ENCODE results near the gene SLC30A1.
"Not testable (repeated sequence)": the region's sequence is repeated elsewhere in the genome, so short reads cannot be mapped to it uniquely, and the experiment has no call there.

The SLC30A1 gene

GRCh38 chr1:211576717-211577116 lies 2.2 kb downstream of the SLC30A1 start:
- H4K20me1 ChIP-seq (ENCODE audit: insufficient read depth, low read length) = no peaks in the 10 kb centered on the region
- H3F3A ChIP-seq (ENCODE audit: insufficient read depth, low read length) = no peaks in the 10 kb centered on the region
- H3K9ac ChIP-seq (ENCODE audit: low read length) = no peak overlapping the region
- H3K4me3 ChIP-seq (ENCODE audit: low read depth, low read length, poor library complexity, severe bottlenecking) = no peak overlapping the region
- no peak overlapping the region for H3K27ac ChIP-seq (ENCODE audit: low read depth, low read length, poor library complexity, severe bottlenecking)
- H3K27me3 ChIP-seq (ENCODE audit: insufficient read depth, low read length) = no peaks in the 10 kb centered on the region
- no peak overlapping the region for H2AFZ ChIP-seq (ENCODE audit: low read length)
- no peak for TF ChIP-seq EZH2 (IDR thresholded peaks at IDR 0.05; ENCODE audit: borderline replicate concordance, low read length)
- no peak for TF ChIP-seq CTCF (IDR thresholded peaks at IDR 0.05; ENCODE audit: low read length)
- H3K9me2 ChIP-seq (ENCODE audit: low read depth, low read length) = no peaks in the 10 kb centered on the region
- H3K9me3 ChIP-seq (ENCODE audit: low read length) = no peaks in the 10 kb centered on the region
- H3K4me1 ChIP-seq (ENCODE audit: insufficient read depth, low read length, severe bottlenecking) = peaks cover 26% of the 10 kb centered on the region
- peak overlapping the region; percentile 97; the same call in 1 of the 2 replicates for H3K4me2 ChIP-seq (ENCODE audit: low read length)
- H3K79me2 ChIP-seq (ENCODE audit: insufficient read depth, low read length) = no peaks in the 10 kb centered on the region
- H3K36me3 ChIP-seq (ENCODE audit: insufficient read depth, low read length) = peaks cover 4% of the 10 kb centered on the region; the same call in 1 of the 2 replicates

DNA sequence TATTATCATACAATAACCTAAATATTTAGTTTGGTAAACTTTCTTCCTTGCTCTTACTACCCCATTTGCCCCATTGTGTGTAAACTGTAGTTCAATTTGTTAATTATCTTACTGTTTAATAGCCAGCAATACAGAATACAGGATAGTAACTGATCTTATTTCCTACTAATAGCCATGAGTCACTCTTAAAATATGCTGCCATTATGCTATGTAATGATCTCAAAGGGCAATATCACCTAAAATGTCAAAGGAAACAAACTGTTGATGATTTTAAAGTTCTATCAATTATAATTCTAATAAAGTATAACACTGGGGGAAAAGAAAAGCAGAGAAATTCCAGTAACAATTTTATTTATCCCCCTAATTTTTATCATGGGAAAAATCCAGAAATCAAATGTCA lies 4.3 kb downstream of the SLC30A1 start:
- Histone ChIP-seq H3K9ac (ENCODE audit: low read length) (no peak overlapping the region), H3K27me3 (ENCODE audit: insufficient read depth, low read length) (no peaks in the 10 kb centered on the region), H2AFZ (ENCODE audit: low read length) (no peak overlapping the region), H3K27ac (ENCODE audit: low read depth, low read length, poor library complexity, severe bottlenecking) (no peak overlapping the region), H3K4me1 (ENCODE audit: insufficient read depth, low read length, severe bottlenecking) (peaks cover 19% of the 10 kb centered on the region), H3K9me2 (ENCODE audit: low read depth, low read length) (no peaks in the 10 kb centered on the region), H3F3A (ENCODE audit: insufficient read depth, low read length) (no peaks in the 10 kb centered on the region), H3K4me2 (ENCODE audit: low read length) (no peak overlapping the region), H3K79me2 (ENCODE audit: insufficient read depth, low read length) (no peaks in the 10 kb centered on the region), H3K9me3 (ENCODE audit: low read length) (no peaks in the 10 kb centered on the region), H4K20me1 (ENCODE audit: insufficient read depth, low read length) (no peaks in the 10 kb centered on the region), H3K36me3 (ENCODE audit: insufficient read depth, low read length) (peaks cover 4% of the 10 kb centered on the region; the same call in 1 of the 2 replicates), H3K4me3 (ENCODE audit: low read depth, low read length, poor library complexity, severe bottlenecking) (no peak overlapping the region)
- TF ChIP-seq CTCF (IDR thresholded peaks at IDR 0.05; ENCODE audit: low read length) (no peak), EZH2 (IDR thresholded peaks at IDR 0.05; ENCODE audit: borderline replicate concordance, low read length) (no peak)

GRCh38 chr1:211571998-211572397 lies 7.0 kb downstream of the SLC30A1 start:
- no peak overlapping the region for H2AFZ ChIP-seq (ENCODE audit: low read length)
- H3F3A ChIP-seq (ENCODE audit: insufficient read depth, low read length) = no peaks in the 10 kb centered on the region
- no peak overlapping the region for H3K9ac ChIP-seq (ENCODE audit: low read length)
- TF ChIP-seq EZH2 (IDR thresholded peaks at IDR 0.05; ENCODE audit: borderline replicate concordance, low read length) (no peak), CTCF (IDR thresholded peaks at IDR 0.05; ENCODE audit: low read length) (no peak)
- no peak overlapping the region for H3K27ac ChIP-seq (ENCODE audit: low read depth, low read length, poor library complexity, severe bottlenecking)
- no peaks in the 10 kb centered on the region for H3K9me2 ChIP-seq (ENCODE audit: low read depth, low read length)
- H3K79me2 ChIP-seq (ENCODE audit: insufficient read depth, low read length) = no peaks in the 10 kb centered on the region
- no peaks in the 10 kb centered on the region for H3K27me3 ChIP-seq (ENCODE audit: insufficient read depth, low read length)
- H3K4me3 ChIP-seq (ENCODE audit: low read depth, low read length, poor library complexity, severe bottlenecking) = no peak overlapping the region
- peaks cover 4% of the 10 kb centered on the region; the same call in 1 of the 2 replicates for H3K36me3 ChIP-seq (ENCODE audit: insufficient read depth, low read length)
- H4K20me1 ChIP-seq (ENCODE audit: insufficient read depth, low read length) = no peaks in the 10 kb centered on the region
- H3K4me2 ChIP-seq (ENCODE audit: low read length) = no peak overlapping the region
- H3K9me3 ChIP-seq (ENCODE audit: low read length) = no peaks in the 10 kb centered on the region
- peaks cover 5% of the 10 kb centered on the region for H3K4me1 ChIP-seq (ENCODE audit: insufficient read depth, low read length, severe bottlenecking)

- not testable (repeated sequence) for H3K4me1 ChIP-seq (ENCODE audit: insufficient read depth, low read length, severe bottlenecking); H3K36me3 ChIP-seq (ENCODE audit: insufficient read depth, low read length); H3K27me3 ChIP-seq (ENCODE audit: insufficient read depth, low read length); H3K9me3 ChIP-seq (ENCODE audit: low read length); H3K79me2 ChIP-seq (ENCODE audit: insufficient read depth, low read length); H3K27ac ChIP-seq (ENCODE audit: low read depth, low read length, poor library complexity, severe bottlenecking); H3K9ac ChIP-seq (ENCODE audit: low read length); H2AFZ ChIP-seq (ENCODE audit: low read length); H3K9me2 ChIP-seq (ENCODE audit: low read depth, low read length); H3K4me2 ChIP-seq (ENCODE audit: low read length); H4K20me1 ChIP-seq (ENCODE audit: insufficient read depth, low read length); H3K4me3 ChIP-seq (ENCODE audit: low read depth, low read length, poor library complexity, severe bottlenecking); H3F3A ChIP-seq (ENCODE audit: insufficient read depth, low read length)
Measured at GRCh38 chr1:211570378-211570777, 8.6 kb downstream of the SLC30A1 start.

Data from OCI-LY1 (cell line).